Measurements from ENCODE around the gene SLC34A1. TPM values are rescaled to one million over a fixed set of nuclear protein-coding genes. Genes with fewer than 3 reads are reported as not detected.

The SLC34A1 gene
- polyA plus RNA-seq, 5 donors = 0.51 TPM; not detected in 4

- DNase-seq = no peak
These were observed 46.7 kb downstream of the SLC34A1 start for GRCh38 chr5:177430972-177431316.

- no peak for DNase-seq
These were observed 47.3 kb downstream of the SLC34A1 start for GRCh38 chr5:177431317-177432142.

GRCh38 chr5:177432143-177432838, 48.1 kb downstream of the SLC34A1 start:
- DNase-seq = no peak

- DNase-seq = no peak
These were observed 48.8 kb downstream of the SLC34A1 start for GRCh38 chr5:177432839-177433657.

- no peak for DNase-seq
These were observed 49.5 kb downstream of the SLC34A1 start for GRCh38 chr5:177433658-177434217.

GRCh38 chr5:177434437-177434836, 50.2 kb downstream of the SLC34A1 start:
- no peak for DNase-seq

- no peak for DNase-seq
These were observed 50.9 kb downstream of the SLC34A1 start for GRCh38 chr5:177434942-177435738.

GRCh38 chr5:177435847-177436536, 51.8 kb downstream of the SLC34A1 start:
- no peak for DNase-seq

GRCh38 chr5:177437623-177438022, 53.4 kb downstream of the SLC34A1 start:
- DNase-seq = no peak

GRCh38 chr5:177438468-177438867, 54.2 kb downstream of the SLC34A1 start:
- no peak for DNase-seq

GRCh38 chr5:177439518-177440053, 55.4 kb downstream of the SLC34A1 start:
- no peak for DNase-seq

- DNase-seq = no peak
These were observed 56.2 kb downstream of the SLC34A1 start for GRCh38 chr5:177440211-177440989.

- no peak for DNase-seq
These were observed 57.0 kb downstream of the SLC34A1 start for GRCh38 chr5:177440990-177441780.

GRCh38 chr5:177442066-177442826, 58.0 kb downstream of the SLC34A1 start:
- DNase-seq = no peak

GRCh38 chr5:177443144-177443983, 59.1 kb downstream of the SLC34A1 start:
- DNase-seq = no peak

GRCh38 chr5:177444106-177445051, 60.1 kb downstream of the SLC34A1 start:
- no peak for DNase-seq

Measured in right lung (tissue), 5 donors.